ENCODE results near the gene FKBP1B. TPM values are rescaled to one million over a fixed set of nuclear protein-coding genes. Genes with fewer than 3 reads are reported as not detected.
A peak's percentile ranks its signal among the peaks of the same experiment; 100 is the strongest.
"Not testable (repeated sequence)": the region's sequence is repeated elsewhere in the genome, so short reads cannot be mapped to it uniquely, and the experiment has no call there.

The FKBP1B gene
- total RNA-seq, 1 donor from 2014 or later, result 6.1 TPM

- no peak for DNase-seq
These were observed 22.7 kb downstream of the FKBP1B start for GRCh38 chr2:24072259-24072658.

- no peak for DNase-seq
These were observed 24.3 kb downstream of the FKBP1B start for GRCh38 chr2:24073816-24074215.

- DNase-seq, result no peak
These were observed 25.7 kb downstream of the FKBP1B start for GRCh38 chr2:24075259-24075658.

- peak; percentile 99 for DNase-seq
These were observed 26.6 kb downstream of the FKBP1B start, which contains the start of gene SF3B6 for GRCh38 chr2:24075915-24076848. Gene SF3B6, minus strand, starts transcription at chr2:24076326. Its CDS starts 97 bp downstream, at chr2:24076229.

- DNase-seq, result peak; percentile 41
These were observed 27.5 kb downstream of the FKBP1B start for GRCh38 chr2:24076849-24077534.

GRCh38 chr2:24077535-24077877, 28.0 kb downstream of the FKBP1B start:
- peak; percentile 15 for DNase-seq

- no peak for DNase-seq
These were observed 28.3 kb downstream of the FKBP1B start for GRCh38 chr2:24077879-24078278.

GRCh38 chr2:24080701-24081100, 31.2 kb downstream of the FKBP1B start:
- peak; percentile 94 for DNase-seq

- DNase-seq, result no peak
These were observed 33.4 kb downstream of the FKBP1B start for GRCh38 chr2:24082787-24083566.

- DNase-seq, result peak; percentile 92
These were observed 34.2 kb downstream of the FKBP1B start for GRCh38 chr2:24083567-24084385.

GRCh38 chr2:24084386-24085199, 35.1 kb downstream of the FKBP1B start, which contains the start of gene TP53I3:
Gene TP53I3, minus strand, starts transcription at chr2:24084834. Its CDS starts 508 bp downstream, at chr2:24084326.
- peak; percentile 95 for DNase-seq

GRCh38 chr2:24085200-24085489, 35.6 kb downstream of the FKBP1B start:
- DNase-seq, result no peak

- DNase-seq, result no peak
These were observed 36.7 kb downstream of the FKBP1B start for GRCh38 chr2:24086241-24086640.

- no peak for DNase-seq
These were observed 37.5 kb downstream of the FKBP1B start for GRCh38 chr2:24087032-24087431.

GRCh38 chr2:24088821-24089359, 39.3 kb downstream of the FKBP1B start:
- no peak for DNase-seq

- DNase-seq, result not testable (repeated sequence)
These were observed 43.7 kb downstream of the FKBP1B start for GRCh38 chr2:24093270-24093669.

GRCh38 chr2:24095171-24095677, 45.7 kb downstream of the FKBP1B start:
- not testable (repeated sequence) for DNase-seq

GRCh38 chr2:24100732-24101131, 51.2 kb downstream of the FKBP1B start:
- not testable (repeated sequence) for DNase-seq

- no peak for DNase-seq
These were observed 52.5 kb downstream of the FKBP1B start for GRCh38 chr2:24101992-24102391.

- no peak for DNase-seq
These were observed 53.1 kb downstream of the FKBP1B start for GRCh38 chr2:24102677-24103076.
